K562 (cell line): Measurements from ENCODE around the gene WDPCP. TPM values are rescaled to one million over a fixed set of nuclear protein-coding genes. Genes with fewer than 3 reads are reported as not detected.

ENCODE experiments used
- ATAC-seq: fragments of 200-7000 bp; cut with Tn5 transposase; 3 replicates; pipeline ENCODE4 v1.9.1; 2020; ENCODE audit warnings: moderate library complexity
- BruUV-seq: library from RNA; stranded (reverse); fragments of 400-500 nt; replicated peaks from 2 replicates; lab custom pipeline; 2021; lab: Mats Ljungman, UMichigan
- CTCF ChIA-PET: fragments of 300-600 bp; formaldehyde crosslinking; extraction: SDS; loops from one replicate; lab custom pipeline; 2021; ENCODE audit warnings: low intra/inter-chr PET ratio; lab: Yijun Ruan, JAX
- POLR2A ChIA-PET: fragments of 300-600, 350-650 bp; sonication (Branson Sonifier 250); formaldehyde crosslinking; extraction: SDS; loops from one replicate; lab custom pipeline; 2021; ENCODE audit warnings: antibody characterized with exemption, inconsistent platforms; lab: Yijun Ruan, JAX
- DNase-seq, 4 experiments: peaks; one replicate each; pipeline versions ENCODE4 v3.0.0 to v3.0.0-alpha.2; 2011 to 2018; ENCODE audit warnings: low spot score in 3 of 4, mixed read lengths in 3 of 4; ENCODE audit errors: extremely low read depth in 1 of 4
- FAIRE-seq: peaks from 2 replicates; lab custom pipeline; 2011; peaks lifted over from hg19 to GRCh38; lab: Jason Lieb, UNC
- H2AFZ ChIP-seq: 2 replicates; pipeline ENCODE4 v1.6.0; 2011; ENCODE audit warnings: low read depth, low read length, control low read depth, inconsistent platforms
- H3K27ac ChIP-seq: fragments of 200-600 bp; 3 replicates; pipeline ENCODE4 v1.8.0; 2011; ENCODE audit warnings: low read depth, mild to moderate bottlenecking, control low read depth, inconsistent platforms, low read length, moderate library complexity, mixed read lengths; ENCODE audit errors: extremely low read depth
- H3K27me3 ChIP-seq, 2 experiments: fragments of 300-600 bp in 1 of 2; 2 replicates in 1 of 2; 3 replicates in 1 of 2; pipeline versions ENCODE4 v1.6.0 to v1.8.0; 2011; ENCODE audit warnings: inconsistent platforms in 2 of 2, low read length in 2 of 2, mild to moderate bottlenecking in 1 of 2, mixed read lengths in 1 of 2, moderate library complexity in 1 of 2; ENCODE audit not compliant: control insufficient read depth in 2 of 2, insufficient read depth in 2 of 2
- H3K36me3 ChIP-seq: fragments of 300-600 bp; 3 replicates; pipeline ENCODE4 v1.8.0; 2011; ENCODE audit warnings: mild to moderate bottlenecking, low read length, inconsistent platforms; ENCODE audit not compliant: control insufficient read depth, insufficient read depth
- H3K4me1 ChIP-seq, 2 experiments: fragments of 200-600 bp in 1 of 2; replicated peaks in 1 of 2; 2 replicates in 1 of 2; 3 replicates in 1 of 2; pipeline versions ENCODE4 v1.5.1 to v1.8.0; 2011; ENCODE audit warnings: inconsistent platforms in 2 of 2, low read length in 2 of 2, mild to moderate bottlenecking in 1 of 2, mixed read lengths in 1 of 2, moderate library complexity in 1 of 2; ENCODE audit not compliant: control insufficient read depth in 2 of 2, insufficient read depth in 2 of 2
- H3K4me2 ChIP-seq: 2 replicates; pipeline ENCODE4 v1.6.1; 2011; ENCODE audit warnings: low read length, control low read depth, inconsistent platforms, mixed read lengths; ENCODE audit not compliant: insufficient read depth
- H3K4me3 ChIP-seq: fragments of 200-600 bp; sonication (generic), shearing (Covaris generic); 2 replicates; pipeline ENCODE4 v1.5.1; 2016; ENCODE audit warnings: control low read depth, inconsistent platforms
- H3K79me2 ChIP-seq: fragments of 200-600 bp; 3 replicates; pipeline ENCODE4 v1.8.0; 2011; ENCODE audit warnings: low read length, inconsistent platforms; ENCODE audit not compliant: control insufficient read depth, insufficient read depth
- H3K9ac ChIP-seq, 2 experiments: 2 replicates each; pipeline versions ENCODE4 v1.6.0 to v1.6.1; 2011; ENCODE audit warnings: low read depth in 2 of 2, low read length in 2 of 2, control low read depth in 1 of 2, inconsistent platforms in 1 of 2, mild to moderate bottlenecking in 1 of 2, mixed read lengths in 1 of 2; ENCODE audit not compliant: insufficient read depth in 1 of 2
- H3K9me1 ChIP-seq: one replicate; pipeline ENCODE4 v1.6.0; 2011; ENCODE audit warnings: inconsistent platforms, mild to moderate bottlenecking, low read length, moderate library complexity; ENCODE audit not compliant: control insufficient read depth, insufficient read depth
- H3K9me3 ChIP-seq: replicated peaks from 2 replicates; pipeline ENCODE4 v1.5.1; 2011; ENCODE audit warnings: low read depth, low read length, inconsistent platforms; ENCODE audit not compliant: control insufficient read depth, insufficient read depth
- H4K20me1 ChIP-seq: replicated peaks from 2 replicates; pipeline ENCODE4 v1.6.1; 2011; ENCODE audit warnings: low read length, inconsistent platforms, mixed read lengths; ENCODE audit not compliant: control insufficient read depth, insufficient read depth
- HMG20A ChIP-seq: fragments of 450-650 bp; formaldehyde crosslinking; conservative IDR thresholded peaks from 2 replicates; pipeline ENCODE4 v1.4.0; 2020; ENCODE audit warnings: mild to moderate bottlenecking, mixed read lengths
- MEIS2 ChIP-seq: fragments of 450-650 bp; IDR thresholded peaks from 2 replicates; pipeline ENCODE4 v1.6.1; 2014; ENCODE audit warnings: mild to moderate bottlenecking; ENCODE audit not compliant: partially characterized antibody
- SRSF7 ChIP-seq: fragments of 200-400 bp; formaldehyde crosslinking; optimal IDR thresholded peaks from 2 replicates; pipeline ENCODE3; 2017; ENCODE audit warnings: mild to moderate bottlenecking, low read depth, low read length
- WGBS: fragments of 100-300 bp; shearing (Covaris generic); methylation state at CpG from one replicate; pipeline ENCODE4 v1.1.6; 2016; ENCODE audit warnings: low coverage, mixed read lengths; ENCODE audit not compliant: insufficient coverage; ENCODE audit errors: missing lambda C conversion rate; 5-methylcytosine and 5-hydroxymethylcytosine counted together
- in situ Hi-C: fragments of 300-500 bp; cut with MboI; formaldehyde crosslinking; loops from 4 replicates; pipeline ENCODE4 v1.15.0; 2018; ENCODE audit warnings: inconsistent platforms, mixed read lengths
- intact Hi-C: fragments of 100-400 bp; cut with micrococcal nuclease; formaldehyde crosslinking; loops from 2 replicates; pipeline ENCODE4 v1.14.2; 2022
- polyA plus RNA-seq, 8 experiments: library from polyadenylated mRNA; depleted of rRNA in 4 of 8; stranded (reverse) in 5 of 8; unstranded in 3 of 8; fragments of >200 nt; fragmentation: Nextera tagmentation in 2 of 8; fragmentation: Illumina TruSeq in 1 of 8; extraction: Ambion mirVana in 2 of 8; extraction: Trizol in 1 of 8; gene quantifications; 2 replicates each; pipeline versions ENCODE4 v1.2.1 to v1.2.3, GENCODE V29; 2011 to 2014; ENCODE audit warnings: inconsistent platforms in 1 of 8, missing spikeins in 1 of 8
- total RNA-seq, 7 experiments: library from RNA; depleted of rRNA in 6 of 7; stranded (reverse); fragments of >200 nt in 6 of 7; fragmentation: Illumina TruSeq in 2 of 7; extraction: Trizol in 2 of 7; gene quantifications; 2 replicates each; pipeline versions ENCODE4 v1.2.1 to v1.2.3, GENCODE V29; 2011 to 2021; ENCODE audit warnings: low replicate concordance in 1 of 7
- TF ChIP-seq, protein P1 (sequence below), 2 experiments: IDR thresholded peaks in 1 of 2; conservative IDR thresholded peaks in 1 of 2; 2 replicates each; pipeline ENCODE4 v1.6.1; 2016; ENCODE audit warnings: low read depth in 2 of 2, mild to moderate bottlenecking in 1 of 2, missing compliant biosample characterization in 1 of 2, missing genetic modification characterization in 1 of 2, moderate library complexity in 1 of 2

WDPCP gene
- total and polyA plus RNA-seq, 9 of the 15 experiments (the other 6 are each of a cell fraction or from before 2014, with no cell fraction given), result 1.4 to 6.4 (median 5.5) TPM

DNA sequence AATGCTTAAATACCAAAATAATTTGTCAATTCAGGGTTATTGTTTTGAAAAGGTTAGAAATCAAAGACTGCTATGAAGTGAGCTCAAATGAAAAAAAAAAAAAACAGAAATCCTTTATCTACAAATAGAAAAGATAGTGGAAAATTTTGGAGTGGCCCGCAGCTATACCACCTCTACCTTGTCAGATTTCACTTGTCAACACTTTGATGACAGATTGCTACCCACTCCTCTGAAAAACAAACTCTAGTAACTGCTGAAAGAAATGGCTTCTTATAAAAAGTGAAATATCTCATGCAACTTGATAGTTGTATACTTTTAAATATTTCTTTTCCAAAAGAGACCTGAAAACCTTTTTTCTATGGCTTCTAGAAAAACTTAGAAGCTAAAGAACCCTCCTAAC lies 84.5 kb downstream of the WDPCP start:
- H3K9me1 ChIP-seq, result no peaks in the 10 kb centered on the region
- no peak for TF ChIP-seq HMG20A (CRISPR knock-in tag)
- TF ChIP-seq, protein P1, sequence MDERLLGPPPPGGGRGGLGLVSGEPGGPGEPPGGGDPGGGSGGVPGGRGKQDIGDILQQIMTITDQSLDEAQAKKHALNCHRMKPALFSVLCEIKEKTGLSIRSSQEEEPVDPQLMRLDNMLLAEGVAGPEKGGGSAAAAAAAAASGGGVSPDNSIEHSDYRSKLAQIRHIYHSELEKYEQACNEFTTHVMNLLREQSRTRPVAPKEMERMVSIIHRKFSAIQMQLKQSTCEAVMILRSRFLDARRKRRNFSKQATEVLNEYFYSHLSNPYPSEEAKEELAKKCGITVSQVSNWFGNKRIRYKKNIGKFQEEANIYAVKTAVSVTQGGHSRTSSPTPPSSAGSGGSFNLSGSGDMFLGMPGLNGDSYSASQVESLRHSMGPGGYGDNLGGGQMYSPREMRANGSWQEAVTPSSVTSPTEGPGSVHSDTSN (CRISPR knock-in tag; IDR thresholded peaks at IDR 0.05; ENCODE audit: low read depth), result no peak
- TF ChIP-seq, protein P1 (tag; conservative IDR thresholded peaks at IDR 0.05; ENCODE audit: low read depth), result peak; percentile 69
- TF ChIP-seq SRSF7, result no peak
- TF ChIP-seq MEIS2, result peak; percentile 27
- TF ChIP-seq, all 486 proteins: peak for 2
- H3K27ac ChIP-seq, result no peak overlapping the region
- 0% methylated on average over 1 of the region's 1 CpG for WGBS
- no peak for FAIRE-seq
- POLR2A ChIA-PET, result no interaction called here
- no peak overlapping the region for H3K9ac ChIP-seq
- no peaks in the 10 kb centered on the region for H3K36me3 ChIP-seq
- H3K4me2 ChIP-seq, result no peak overlapping the region
- ATAC-seq, result no peak
- in situ Hi-C loops (no loop called here), intact Hi-C loops (no loop called here)
- 0 out of 5 replicates have a peak, but pooled peaks cover 0 to 2% of the 10 kb centered on the region in 2 experiments for H3K27me3 ChIP-seq
- DNase-seq, result no peak
- CTCF ChIA-PET, result no interaction called here
- no peaks in the 10 kb centered on the region for H3K79me2 ChIP-seq
- H2AFZ ChIP-seq, result no peak overlapping the region
- BruUV-seq, result no TSS peak
- no peaks in the 10 kb centered on the region for H3K9me3 ChIP-seq
- H3K4me1 ChIP-seq, result no peaks in the 10 kb centered on the region; a peak in 1 of 5 replicates
- no peaks in the 10 kb centered on the region for H4K20me1 ChIP-seq
- H3K4me3 ChIP-seq, result no peak overlapping the region
